PC-3 (cell line): ENCODE results near the gene USH2A. TPM values are rescaled to one million over a fixed set of nuclear protein-coding genes. Genes with fewer than 3 reads are reported as not detected.

Source experiments
- ATAC-seq: fragments of 200-7000 bp; cut with Tn5 transposase; 2 replicates; pipeline ENCODE4 v1.9.1; 2020; ENCODE audit warnings: mild to moderate bottlenecking, moderate library complexity
- BruUV-seq: library from RNA; stranded (reverse); fragments of 400-500 nt; replicated peaks from 2 replicates; lab custom pipeline; 2021; lab: Mats Ljungman, UMichigan
- CTCF ChIA-PET: fragments of 300-600 bp; sonication (Branson Sonifier 250); formaldehyde crosslinking; loops from one replicate; lab custom pipeline; 2022; ENCODE audit warnings: antibody characterized with exemption; lab: Charles Lee
- POLR2A ChIA-PET: fragments of 300-600 bp; sonication (Branson Sonifier 250); formaldehyde crosslinking; loops from one replicate; lab custom pipeline; 2022; ENCODE audit warnings: antibody characterized with exemption; ENCODE audit not compliant: unreplicated experiment; lab: Charles Lee
- DNase-seq: peaks from one replicate; pipeline ENCODE4 v3.0.0-alpha.2; 2015
- H2AFZ ChIP-seq: fragments of 300-600 bp; sonication (generic); 2 replicates; pipeline ENCODE4 v1.6.0; 2016; ENCODE audit warnings: antibody characterized with exemption, low read length
- H3F3A ChIP-seq: fragments of 300-600 bp; sonication (generic); one replicate; pipeline ENCODE4 v1.6.0; 2017; ENCODE audit warnings: antibody characterized with exemption, low read length, control low read depth, mild to moderate bottlenecking; ENCODE audit not compliant: unreplicated experiment
- H3K27ac ChIP-seq: fragments of 300-600 bp; sonication (generic); 2 replicates; pipeline ENCODE4 v1.5.1; 2016; ENCODE audit warnings: mild to moderate bottlenecking, low read length
- H3K27me3 ChIP-seq: fragments of 300-600 bp; sonication (generic); 2 replicates; pipeline ENCODE4 v1.6.1; 2016; ENCODE audit warnings: low read length, mixed read lengths
- H3K36me3 ChIP-seq: fragments of 300-600 bp; sonication (generic); 2 replicates; pipeline ENCODE4 v1.6.1; 2016; ENCODE audit warnings: low read depth, mixed run types, low read length, mixed read lengths
- H3K4me1 ChIP-seq: fragments of 300-600 bp; sonication (generic); 2 replicates; pipeline ENCODE4 v1.5.1; 2016; ENCODE audit warnings: low read length; ENCODE audit not compliant: insufficient read depth
- H3K4me2 ChIP-seq: fragments of 300-600 bp; sonication (generic); 2 replicates; pipeline ENCODE4 v1.6.0; 2016; ENCODE audit warnings: low read length
- H3K4me3 ChIP-seq: fragments of 300-600 bp; sonication (generic); 2 replicates; pipeline ENCODE4 v1.5.1; 2016; ENCODE audit warnings: mild to moderate bottlenecking, low read length, mixed read lengths
- H3K79me2 ChIP-seq: fragments of 300-600 bp; sonication (generic); 2 replicates; pipeline ENCODE4 v1.6.1; 2017; ENCODE audit warnings: low read length, mixed read lengths
- H3K9ac ChIP-seq: fragments of 300-600 bp; sonication (generic); 2 replicates; pipeline ENCODE4 v1.6.0; 2016; ENCODE audit warnings: mild to moderate bottlenecking, low read length
- H3K9me2 ChIP-seq: fragments of 300-600 bp; sonication (generic); replicated peaks from 2 replicates; pipeline ENCODE4 v1.6.1; 2016; ENCODE audit warnings: mixed run types, low read length, mixed read lengths
- H3K9me3 ChIP-seq: fragments of 300-600 bp; sonication (generic); 2 replicates; pipeline ENCODE4 v1.6.1; 2016; ENCODE audit warnings: low read length, mixed read lengths
- H4K20me1 ChIP-seq: fragments of 300-600 bp; sonication (generic); 2 replicates; pipeline ENCODE4 v1.6.1; 2016; ENCODE audit warnings: low read length, mixed read lengths
- CTCF ChIP-seq: fragments of 300-600 bp; sonication (generic); conservative IDR thresholded peaks from 2 replicates; pipeline ENCODE4 v1.5.1; 2017; ENCODE audit warnings: antibody characterized with exemption, low read depth, mild to moderate bottlenecking, low read length
- EZH2 ChIP-seq: fragments of 300-600 bp; sonication (generic); IDR thresholded peaks from one replicate; pipeline ENCODE4 v1.6.1; 2017; ENCODE audit warnings: antibody characterized with exemption, mild to moderate bottlenecking, low read length; ENCODE audit not compliant: unreplicated experiment
- EZH2phosphoT487 ChIP-seq: fragments of 300-600 bp; sonication (generic); IDR thresholded peaks from 2 replicates; pipeline ENCODE4 v1.6.1; 2018; ENCODE audit warnings: mild to moderate bottlenecking, antibody characterized with exemption, low read length, borderline replicate concordance
- intact Hi-C: fragments of 100-400 bp; cut with micrococcal nuclease; formaldehyde crosslinking; loops from 2 replicates; pipeline ENCODE4 v1.9.0; 2023
- total RNA-seq: library from RNA; depleted of rRNA; stranded (reverse); fragments of >200 nt; gene quantifications from 2 replicates; pipeline ENCODE4 v1.2.3, GENCODE V29; 2014

USH2A gene
- total RNA-seq, 1 experiment from 2014 or later = not detected

DNA sequence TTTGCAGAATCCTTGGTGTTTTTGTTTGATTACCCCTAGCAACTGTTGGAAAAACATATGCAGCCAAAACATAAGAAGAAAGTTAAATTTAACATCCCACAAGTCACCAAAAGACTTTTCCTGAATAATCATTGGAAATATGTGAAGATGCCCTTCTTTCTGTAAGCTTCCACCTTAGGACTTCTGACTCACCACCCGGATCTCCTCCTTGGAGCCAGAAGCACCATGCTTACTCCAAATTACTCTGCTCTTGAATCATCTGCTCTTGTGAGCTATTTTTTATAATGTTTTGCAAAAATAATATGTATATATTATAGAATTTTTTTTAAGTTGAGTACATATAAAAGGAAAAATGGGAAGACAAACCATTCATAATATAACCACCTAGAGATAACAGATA is 464.4 kb downstream of the USH2A start:
- Histone ChIP-seq H3K4me2 (no peak overlapping the region), H3K4me3 (no peak overlapping the region), H3K27me3 (peaks cover 79% of the 10 kb centered on the region), H3K27ac (no peak overlapping the region), H3K9me3 (no peaks in the 10 kb centered on the region), H2AFZ (no peak overlapping the region), H4K20me1 (no peaks in the 10 kb centered on the region), H3K4me1 (no peaks in the 10 kb centered on the region), H3F3A (no peaks in the 10 kb centered on the region), H3K9me2 (no peaks in the 10 kb centered on the region), H3K79me2 (no peaks in the 10 kb centered on the region), H3K9ac (no peak overlapping the region), H3K36me3 (no peaks in the 10 kb centered on the region)
- intact Hi-C loops = no loop called here
- ChIA-PET POLR2A (no interaction called here), CTCF (no interaction called here)
- TF ChIP-seq CTCF = no peak
- TF ChIP-seq EZH2 = no peak
- no peak for TF ChIP-seq EZH2phosphoT487
- ATAC-seq = peak; percentile 46
- BruUV-seq = no TSS peak
- peak; percentile 19 for DNase-seq

DNA sequence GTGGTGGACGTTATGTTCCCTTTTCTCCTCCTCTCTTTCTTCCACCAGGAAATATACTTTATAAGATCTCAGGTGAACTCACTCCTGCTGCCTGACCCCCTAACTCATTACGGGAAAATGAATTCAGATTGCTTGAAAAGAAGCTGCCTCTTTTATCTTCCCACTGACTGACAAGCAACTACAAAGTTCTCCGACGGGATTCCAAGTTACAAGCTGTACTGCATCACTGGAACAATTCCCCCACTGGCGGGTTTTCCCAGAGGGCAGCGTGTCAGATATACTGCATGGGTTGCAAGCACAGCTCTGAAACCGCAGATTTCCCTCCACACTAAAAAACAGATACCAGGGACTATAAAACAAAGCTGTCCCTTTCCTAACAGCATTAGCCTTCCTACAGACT is 465.6 kb downstream of the USH2A start:
- ChIA-PET POLR2A (no interaction called here), CTCF (no interaction called here)
- no peaks in the 10 kb centered on the region for H3K9me2 ChIP-seq
- no peaks in the 10 kb centered on the region for H3K79me2 ChIP-seq
- no peak overlapping the region for H3K4me3 ChIP-seq
- H3K9me3 ChIP-seq = no peaks in the 10 kb centered on the region
- no peak for TF ChIP-seq CTCF
- TF ChIP-seq EZH2 = peak; percentile 48
- H3K27me3 ChIP-seq = peaks cover 68% of the 10 kb centered on the region
- BruUV-seq = no TSS peak
- intact Hi-C loops = no loop called here
- H3K4me2 ChIP-seq = no peak overlapping the region
- H3K4me1 ChIP-seq = no peaks in the 10 kb centered on the region
- DNase-seq (no peak), ATAC-seq (no peak)
- no peaks in the 10 kb centered on the region for H4K20me1 ChIP-seq
- no peak overlapping the region for H3K9ac ChIP-seq
- H3K36me3 ChIP-seq = no peaks in the 10 kb centered on the region
- H2AFZ ChIP-seq = no peak overlapping the region
- no peaks in the 10 kb centered on the region for H3F3A ChIP-seq
- H3K27ac ChIP-seq = no peak overlapping the region

GRCh38 chr1:215932558-215932957 is 490.7 kb downstream of the USH2A start:
- no TSS peak for BruUV-seq
- Histone ChIP-seq H4K20me1 (no peaks in the 10 kb centered on the region), H3K9ac (no peak overlapping the region), H2AFZ (no peak overlapping the region), H3F3A (no peaks in the 10 kb centered on the region), H3K4me1 (no peaks in the 10 kb centered on the region), H3K4me3 (no peak overlapping the region), H3K79me2 (no peaks in the 10 kb centered on the region), H3K9me3 (no peaks in the 10 kb centered on the region), H3K4me2 (no peak overlapping the region), H3K27ac (no peak overlapping the region), H3K9me2 (no peaks in the 10 kb centered on the region), H3K36me3 (no peaks in the 10 kb centered on the region), H3K27me3 (peaks cover 49% of the 10 kb centered on the region)
- TF ChIP-seq EZH2phosphoT487 = no peak
- no peak for TF ChIP-seq CTCF
- TF ChIP-seq EZH2 = no peak
- CTCF ChIA-PET = no interaction called here
- DNase-seq (no peak), ATAC-seq (no peak)
- intact Hi-C loops = no loop called here
- POLR2A ChIA-PET = no interaction called here
